HG03575 (cell line): ENCODE measurements around the gene MCHR1.
"Not testable (repeated sequence)": the region's sequence is repeated elsewhere in the genome, so short reads cannot be mapped to it uniquely, and the experiment has no call there.

ENCODE experiments used
- ATAC-seq: cut with Tn5 transposase; IDR thresholded peaks from one replicate; pipeline ENCODE4 v1.9.1; 2021; ENCODE audit not compliant: unreplicated experiment, insufficient number of reproducible peaks, low FRiP score; ENCODE audit errors: extremely low read depth

Gene MCHR1

GRCh38 chr22:40718250-40719204 lies 39.2 kb downstream of the MCHR1 start:
- ATAC-seq, result no peak

- ATAC-seq, result no peak
These were observed 40.3 kb downstream of the MCHR1 start for GRCh38 chr22:40719599-40719998.

GRCh38 chr22:40720156-40720537 lies 40.9 kb downstream of the MCHR1 start:
- not testable (repeated sequence) for ATAC-seq

- no peak for ATAC-seq
These were observed 41.4 kb downstream of the MCHR1 start for GRCh38 chr22:40720538-40721256.

GRCh38 chr22:40721266-40721665 lies 42.0 kb downstream of the MCHR1 start:
- ATAC-seq, result no peak

- no peak for ATAC-seq
These were observed 44.2 kb downstream of the MCHR1 start for GRCh38 chr22:40723396-40723933.

- no peak for ATAC-seq
These were observed 47.2 kb downstream of the MCHR1 start for GRCh38 chr22:40726514-40726913.

- ATAC-seq, result no peak
These were observed 48.0 kb downstream of the MCHR1 start for GRCh38 chr22:40727070-40727963.

- no peak for ATAC-seq
These were observed 48.8 kb downstream of the MCHR1 start for GRCh38 chr22:40727964-40728615.

GRCh38 chr22:40728731-40729189 lies 49.5 kb downstream of the MCHR1 start:
- no peak for ATAC-seq

GRCh38 chr22:40729284-40729683 lies 50.0 kb downstream of the MCHR1 start:
- ATAC-seq, result no peak
